Measurements from ENCODE around the gene E2F8. TPM values are rescaled to one million over a fixed set of nuclear protein-coding genes. Genes with fewer than 3 reads are reported as not detected.

Gene E2F8
- total RNA-seq, 4 donors from 2014 or later, result 0.57 to 4.8 (median 1.4) TPM

DNA sequence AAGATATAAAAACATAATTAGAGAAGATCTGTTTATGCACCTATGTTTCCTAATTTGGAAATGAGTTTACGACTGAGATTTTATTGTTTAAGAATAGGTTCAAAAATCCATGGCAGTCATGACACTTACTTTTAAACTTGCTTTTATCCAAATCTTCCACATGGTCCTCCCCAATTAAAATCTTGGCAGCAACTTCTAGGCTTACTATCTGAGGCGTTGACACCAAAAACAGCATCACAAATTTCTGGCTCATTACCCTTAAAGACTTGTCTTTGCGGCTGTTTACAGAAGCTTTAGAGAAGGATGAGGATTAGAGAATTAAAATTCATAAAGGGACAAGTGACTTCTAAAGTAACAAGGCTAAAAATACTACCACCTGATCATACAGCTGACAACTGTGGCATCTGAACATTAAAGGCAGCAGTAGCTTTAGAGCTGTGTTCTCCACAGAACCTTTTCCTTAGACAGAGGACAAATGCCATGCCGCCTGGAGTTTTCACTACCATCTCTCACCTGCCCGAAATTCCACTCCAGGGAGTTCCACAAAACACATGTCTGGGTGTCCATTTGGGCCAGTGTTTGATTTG is 6.4 kb downstream of the E2F8 start:
- TF ChIP-seq, protein P1, sequence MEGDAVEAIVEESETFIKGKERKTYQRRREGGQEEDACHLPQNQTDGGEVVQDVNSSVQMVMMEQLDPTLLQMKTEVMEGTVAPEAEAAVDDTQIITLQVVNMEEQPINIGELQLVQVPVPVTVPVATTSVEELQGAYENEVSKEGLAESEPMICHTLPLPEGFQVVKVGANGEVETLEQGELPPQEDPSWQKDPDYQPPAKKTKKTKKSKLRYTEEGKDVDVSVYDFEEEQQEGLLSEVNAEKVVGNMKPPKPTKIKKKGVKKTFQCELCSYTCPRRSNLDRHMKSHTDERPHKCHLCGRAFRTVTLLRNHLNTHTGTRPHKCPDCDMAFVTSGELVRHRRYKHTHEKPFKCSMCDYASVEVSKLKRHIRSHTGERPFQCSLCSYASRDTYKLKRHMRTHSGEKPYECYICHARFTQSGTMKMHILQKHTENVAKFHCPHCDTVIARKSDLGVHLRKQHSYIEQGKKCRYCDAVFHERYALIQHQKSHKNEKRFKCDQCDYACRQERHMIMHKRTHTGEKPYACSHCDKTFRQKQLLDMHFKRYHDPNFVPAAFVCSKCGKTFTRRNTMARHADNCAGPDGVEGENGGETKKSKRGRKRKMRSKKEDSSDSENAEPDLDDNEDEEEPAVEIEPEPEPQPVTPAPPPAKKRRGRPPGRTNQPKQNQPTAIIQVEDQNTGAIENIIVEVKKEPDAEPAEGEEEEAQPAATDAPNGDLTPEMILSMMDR (IDR thresholded peaks at IDR 0.05), result no peak
- TF ChIP-seq POLR2A (IDR thresholded peaks at IDR 0.05), result no peak
- DNase-seq (ENCODE audit: low spot score in 2 of 2), result no peak
- intact Hi-C loops (cut with DNase I; ENCODE audit: low total_unique reads), result no loop called here
- H3K4me3 ChIP-seq (ENCODE audit: low read depth, poor library complexity, severe bottlenecking), result no peak overlapping the region
- WGBS, 2 donors, result 85% methylated on average over 5 of the region's 5 CpGs

DNA sequence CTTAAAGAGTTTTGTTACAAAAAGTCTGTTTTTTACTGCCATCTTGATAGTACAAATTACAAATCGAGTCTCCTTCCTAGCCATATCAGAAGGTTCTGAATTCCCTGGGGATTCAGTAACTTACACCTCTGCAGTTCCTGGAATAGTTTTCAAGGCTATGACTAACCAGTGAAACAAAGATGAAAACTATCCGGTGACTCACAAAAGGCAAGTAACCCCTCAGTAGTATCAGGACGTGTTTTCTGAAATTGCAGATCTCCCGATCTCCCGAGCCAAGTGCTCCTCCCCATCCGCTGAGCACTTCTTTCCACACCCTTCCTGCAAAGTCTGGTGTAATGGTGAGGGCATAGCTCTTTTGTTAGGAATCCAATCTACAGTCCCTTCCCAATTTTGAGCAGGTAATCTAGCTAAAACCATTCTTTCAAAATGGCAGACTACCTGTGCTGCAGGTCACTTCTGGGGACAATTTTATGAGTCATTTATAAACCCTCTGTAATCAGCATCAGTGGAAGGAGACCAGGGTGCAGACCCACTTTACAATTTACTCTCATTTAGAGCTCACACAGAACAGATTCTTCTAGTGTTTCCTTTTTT is 7.7 kb downstream of the E2F8 start:
- intact Hi-C loops (cut with DNase I; ENCODE audit: low total_unique reads), result no loop called here
- 41 to 46% methylated on average over 6 of the region's 6 CpGs for WGBS, 2 donors
- no peak for TF ChIP-seq POLR2A (IDR thresholded peaks at IDR 0.05)
- TF ChIP-seq, protein P1 (IDR thresholded peaks at IDR 0.05), result no peak
- H3K4me3 ChIP-seq (ENCODE audit: low read depth, poor library complexity, severe bottlenecking), result no peak overlapping the region
- DNase-seq (ENCODE audit: low spot score in 2 of 2), result no peak

DNA sequence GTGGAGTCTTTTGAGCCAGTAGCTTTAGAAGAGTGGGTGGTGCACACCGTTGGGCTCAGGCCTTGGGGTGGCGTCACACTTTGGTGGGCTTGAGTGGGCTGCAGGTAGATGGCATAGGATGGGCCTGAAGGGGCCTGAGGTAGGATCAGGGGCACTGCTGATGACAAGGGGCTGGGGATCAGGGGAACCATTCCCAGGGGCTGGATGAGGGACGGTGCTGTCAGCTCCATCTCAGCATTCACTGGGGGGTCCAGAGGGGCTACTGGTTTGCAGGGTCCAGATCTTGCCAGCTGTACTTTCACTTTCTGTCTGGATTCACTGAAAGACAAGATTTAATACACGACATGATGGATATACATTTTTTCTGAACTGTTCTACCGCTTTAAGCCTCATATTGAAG is 11.1 kb downstream of the E2F8 start:
- 94 to 95% methylated on average over 5 of the region's 5 CpGs for WGBS, 2 donors
- H3K4me3 ChIP-seq (ENCODE audit: low read depth, poor library complexity, severe bottlenecking), result no peak overlapping the region
- DNase-seq (ENCODE audit: low spot score in 2 of 2), result no peak
- TF ChIP-seq, protein P1 (IDR thresholded peaks at IDR 0.05), result no peak
- no peak for TF ChIP-seq POLR2A (IDR thresholded peaks at IDR 0.05)
- intact Hi-C loops (cut with DNase I; ENCODE audit: low total_unique reads), result no loop called here

DNA sequence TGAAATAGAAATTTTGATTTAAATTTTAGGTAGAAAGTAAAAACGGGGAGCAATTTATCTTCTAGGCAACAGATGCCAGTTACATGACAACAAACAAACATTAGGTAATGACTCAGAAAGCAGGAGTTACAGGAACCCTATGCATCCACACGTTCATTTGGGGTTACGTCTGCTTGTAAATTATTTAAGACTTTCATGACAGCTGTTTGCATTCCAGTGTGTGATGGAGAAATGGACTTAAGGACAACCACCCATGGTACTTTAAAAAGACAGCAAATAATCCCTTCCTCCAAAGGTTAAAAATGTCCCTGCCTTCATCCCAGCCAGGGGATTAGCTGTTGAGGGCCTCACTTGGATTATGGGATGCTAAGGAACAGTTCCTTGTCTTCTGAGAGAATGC is 11.8 kb downstream of the E2F8 start:
- 50 to 54% methylated on average over 3 of the region's 3 CpGs for WGBS, 2 donors
- H3K4me3 ChIP-seq (ENCODE audit: low read depth, poor library complexity, severe bottlenecking), result no peak overlapping the region
- intact Hi-C loops (cut with DNase I; ENCODE audit: low total_unique reads), result no loop called here
- DNase-seq (ENCODE audit: low spot score in 2 of 2), result no peak
- no peak for TF ChIP-seq POLR2A (IDR thresholded peaks at IDR 0.05)
- TF ChIP-seq, protein P1 (IDR thresholded peaks at IDR 0.05), result no peak

DNA sequence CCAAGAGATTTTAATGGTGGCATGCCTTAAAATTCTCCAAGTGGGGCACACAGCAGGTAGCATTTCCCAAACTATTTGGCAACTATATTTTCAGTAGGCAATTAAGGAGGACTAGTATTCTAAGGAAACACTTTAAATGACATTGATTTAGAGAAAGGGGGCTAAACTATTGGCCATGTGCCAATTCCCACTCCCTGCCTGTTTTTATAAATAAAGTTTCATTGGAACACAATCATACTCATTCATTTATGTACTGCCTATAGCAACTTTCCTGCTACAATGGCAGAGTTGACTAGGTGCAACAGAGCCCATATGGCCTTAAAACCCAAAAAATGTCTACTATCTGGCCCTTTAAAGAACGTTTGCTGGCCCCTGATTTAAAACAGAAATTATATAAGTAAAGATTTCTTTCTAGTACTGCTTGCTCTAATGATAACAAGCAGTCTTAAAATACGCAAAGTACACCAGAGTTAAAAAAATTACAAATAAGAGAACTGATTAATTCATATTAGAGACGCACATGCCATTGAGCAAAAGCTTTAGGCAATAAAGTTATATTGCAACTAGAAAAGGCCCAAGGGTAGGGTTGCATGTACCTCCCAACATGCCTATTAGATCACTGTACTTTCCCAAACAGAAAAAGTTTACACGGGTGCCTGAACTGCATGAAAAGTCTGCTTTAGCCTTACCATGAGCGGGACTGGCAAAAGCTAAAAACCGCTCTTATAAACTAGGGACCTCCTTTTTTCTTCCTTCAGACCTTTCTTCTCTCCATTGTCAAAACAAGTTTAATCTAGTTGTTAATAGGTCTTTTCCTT is 14.2 kb downstream of the E2F8 start:
- intact Hi-C loops (cut with DNase I; ENCODE audit: low total_unique reads), result no loop called here
- H3K4me3 ChIP-seq (ENCODE audit: low read depth, poor library complexity, severe bottlenecking), result no peak overlapping the region
- WGBS, 2 donors, result 72 to 73% methylated on average over 6 of the region's 6 CpGs
- TF ChIP-seq, protein P1 (IDR thresholded peaks at IDR 0.05), result no peak
- TF ChIP-seq POLR2A (IDR thresholded peaks at IDR 0.05), result no peak
- DNase-seq (ENCODE audit: low spot score in 2 of 2), result no peak
